Right atrium auricular region (tissue), 2 donors: ENCODE data around the gene TTC34. TPM values are rescaled to one million over a fixed set of nuclear protein-coding genes. Genes with fewer than 3 reads are reported as not detected.

Experiments used
- DNase-seq: peaks from one replicate; pipeline ENCODE4 v3.0.0-alpha.2; 2019; ENCODE audit warnings: low spot score
- H3K27ac ChIP-seq, 2 donors: fragments of 200-600 bp; sonication (generic); 1 replicate in 1 of 2; 2 replicates in 1 of 2; pipeline ENCODE4 v1.5.1; 2016 to 2019
- H3K27me3 ChIP-seq, 2 donors: fragments of 200-600 bp; sonication (generic); one replicate each; pipeline versions ENCODE4 v1.5.1 to v1.6.0; 2017 to 2019
- H3K36me3 ChIP-seq: fragments of 200-600 bp; sonication (generic); one replicate; pipeline ENCODE4 v1.5.1; 2016
- H3K4me1 ChIP-seq, 2 donors: fragments of 200-600 bp; sonication (generic); one replicate each; pipeline versions ENCODE4 v1.5.1 to v1.6.0; 2017 to 2019
- H3K4me3 ChIP-seq, 2 donors: fragments of 200-600 bp; sonication (generic); 1 replicate in 1 of 2; 2 replicates in 1 of 2; pipeline ENCODE4 v1.5.1; 2017 to 2019; ENCODE audit warnings: mild to moderate bottlenecking in 1 of 2, moderate library complexity in 1 of 2
- H3K9me3 ChIP-seq, 2 donors: fragments of 200-600 bp; sonication (generic); one replicate each; pipeline ENCODE4 v1.5.1; 2019
- total RNA-seq, 2 donors: library from RNA; depleted of rRNA; stranded (reverse); fragments of >200 nt; gene quantifications; one replicate each; pipeline ENCODE4 v1.1.0, GENCODE V29; 2016
- TF ChIP-seq, protein P1 (sequence below), 2 donors: fragments of 200-600 bp; sonication (generic); IDR thresholded peaks; one replicate each; pipeline ENCODE4 v1.5.1; 2019; ENCODE audit warnings: antibody characterized with exemption in 2 of 2

TTC34 gene
- total RNA-seq, 2 donors from 2014 or later = 0.08 to 0.11 TPM

- TF ChIP-seq, protein P1, sequence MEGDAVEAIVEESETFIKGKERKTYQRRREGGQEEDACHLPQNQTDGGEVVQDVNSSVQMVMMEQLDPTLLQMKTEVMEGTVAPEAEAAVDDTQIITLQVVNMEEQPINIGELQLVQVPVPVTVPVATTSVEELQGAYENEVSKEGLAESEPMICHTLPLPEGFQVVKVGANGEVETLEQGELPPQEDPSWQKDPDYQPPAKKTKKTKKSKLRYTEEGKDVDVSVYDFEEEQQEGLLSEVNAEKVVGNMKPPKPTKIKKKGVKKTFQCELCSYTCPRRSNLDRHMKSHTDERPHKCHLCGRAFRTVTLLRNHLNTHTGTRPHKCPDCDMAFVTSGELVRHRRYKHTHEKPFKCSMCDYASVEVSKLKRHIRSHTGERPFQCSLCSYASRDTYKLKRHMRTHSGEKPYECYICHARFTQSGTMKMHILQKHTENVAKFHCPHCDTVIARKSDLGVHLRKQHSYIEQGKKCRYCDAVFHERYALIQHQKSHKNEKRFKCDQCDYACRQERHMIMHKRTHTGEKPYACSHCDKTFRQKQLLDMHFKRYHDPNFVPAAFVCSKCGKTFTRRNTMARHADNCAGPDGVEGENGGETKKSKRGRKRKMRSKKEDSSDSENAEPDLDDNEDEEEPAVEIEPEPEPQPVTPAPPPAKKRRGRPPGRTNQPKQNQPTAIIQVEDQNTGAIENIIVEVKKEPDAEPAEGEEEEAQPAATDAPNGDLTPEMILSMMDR (IDR thresholded peaks at IDR 0.05) = no peak
- Histone ChIP-seq H3K27me3 (no peaks in the 10 kb centered on the region), H3K4me1 (peaks cover 0 to 16% of the 10 kb centered on the region in 2 donors), H3K27ac (no peak overlapping the region), H3K4me3 (no peak overlapping the region), H3K9me3 (peaks cover 0 to 20% of the 10 kb centered on the region in 2 donors), H3K36me3 (no peaks in the 10 kb centered on the region)
- DNase-seq = no peak
These were observed 205.5 kb downstream of the TTC34 start for GRCh38 chr1:2595812-2596529.

GRCh38 chr1:2595261-2595811, 206.2 kb downstream of the TTC34 start:
- Histone ChIP-seq H3K27me3 (no peaks in the 10 kb centered on the region), H3K9me3 (peaks cover 0 to 16% of the 10 kb centered on the region in 2 donors)
- TF ChIP-seq, protein P1 (IDR thresholded peaks at IDR 0.05) = no peak

DNA sequence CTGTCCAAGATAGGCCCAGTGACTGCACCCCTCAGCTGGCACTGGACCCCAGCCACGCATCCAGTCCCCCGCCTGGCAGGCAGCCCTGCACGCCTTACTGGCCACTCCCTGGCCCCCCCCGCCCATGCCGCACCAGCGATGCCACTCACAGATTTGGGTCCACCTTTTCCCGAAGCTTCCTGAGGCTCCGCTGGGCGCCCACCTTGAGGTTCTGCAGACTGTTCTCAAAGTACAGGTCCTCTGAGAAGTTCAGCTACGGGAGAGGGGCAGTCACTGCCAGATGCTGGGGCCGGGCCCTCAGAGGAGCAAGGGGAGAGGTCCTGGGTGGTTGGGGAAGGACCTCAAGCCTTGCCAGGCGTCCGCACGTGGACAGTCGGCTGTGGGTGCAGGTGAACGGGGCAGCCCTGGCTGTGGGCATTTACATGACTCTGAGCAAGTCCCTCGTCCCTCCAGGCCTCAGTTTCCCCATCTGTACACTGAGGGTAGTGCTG, 206.8 kb downstream of the TTC34 start:
- Histone ChIP-seq H3K27ac (no peak overlapping the region), H3K4me3 (no peak overlapping the region), H3K27me3 (no peaks in the 10 kb centered on the region), H3K4me1 (peaks cover 0 to 16% of the 10 kb centered on the region in 2 donors), H3K36me3 (no peaks in the 10 kb centered on the region), H3K9me3 (peaks cover 0 to 11% of the 10 kb centered on the region in 2 donors)
- DNase-seq = no peak
- TF ChIP-seq, protein P1 (IDR thresholded peaks at IDR 0.05) = no peak

More at GRCh38 chr1:2595261-2595811, 206.2 kb downstream of the TTC34 start:
- no peak overlapping the region for H3K27ac ChIP-seq
- no peaks in the 10 kb centered on the region for H3K36me3 ChIP-seq
- no peak for DNase-seq
- no peak overlapping the region for H3K4me3 ChIP-seq
- peaks cover 0 to 16% of the 10 kb centered on the region in 2 donors for H3K4me1 ChIP-seq

DNA sequence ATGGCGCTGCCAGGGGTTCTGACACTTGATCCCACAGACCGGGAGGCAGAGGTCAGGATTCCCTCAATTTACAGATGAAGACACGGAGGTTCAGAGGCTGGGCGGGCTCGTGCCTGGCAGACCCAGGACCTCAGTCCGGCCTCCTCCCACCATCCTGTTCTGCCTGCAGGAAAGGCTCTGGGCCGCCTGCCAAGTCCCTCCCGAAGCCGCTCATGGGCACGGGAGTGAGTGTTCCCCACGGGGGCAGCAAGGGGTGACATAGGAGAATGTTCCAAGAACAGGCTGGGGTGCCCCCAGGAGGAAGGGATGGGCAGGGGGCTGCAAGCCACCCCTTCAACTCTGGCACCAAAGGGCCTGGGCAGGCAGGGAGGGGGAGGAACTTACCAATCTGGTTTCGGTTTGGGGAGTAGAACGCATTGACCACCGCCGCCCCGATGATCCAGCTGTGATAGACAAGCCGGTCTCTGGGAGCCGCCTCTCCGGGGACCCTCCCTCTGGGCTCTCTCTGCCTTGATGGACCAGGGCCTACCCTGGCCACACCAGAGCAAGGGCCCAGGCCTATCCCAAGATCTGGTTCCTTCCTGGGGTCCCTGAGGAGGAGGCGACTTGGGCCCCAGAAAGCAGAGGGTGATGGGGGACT, 207.4 kb downstream of the TTC34 start:
- Histone ChIP-seq H3K27ac (no peak overlapping the region), H3K9me3 (peaks cover 0 to 8% of the 10 kb centered on the region in 2 donors), H3K36me3 (no peaks in the 10 kb centered on the region), H3K4me1 (peaks cover 0 to 16% of the 10 kb centered on the region in 2 donors), H3K4me3 (peak overlapping the region in 1 of 2 donors; percentile 38), H3K27me3 (no peaks in the 10 kb centered on the region)
- TF ChIP-seq, protein P1 (IDR thresholded peaks at IDR 0.05) = no peak
- no peak for DNase-seq

DNA sequence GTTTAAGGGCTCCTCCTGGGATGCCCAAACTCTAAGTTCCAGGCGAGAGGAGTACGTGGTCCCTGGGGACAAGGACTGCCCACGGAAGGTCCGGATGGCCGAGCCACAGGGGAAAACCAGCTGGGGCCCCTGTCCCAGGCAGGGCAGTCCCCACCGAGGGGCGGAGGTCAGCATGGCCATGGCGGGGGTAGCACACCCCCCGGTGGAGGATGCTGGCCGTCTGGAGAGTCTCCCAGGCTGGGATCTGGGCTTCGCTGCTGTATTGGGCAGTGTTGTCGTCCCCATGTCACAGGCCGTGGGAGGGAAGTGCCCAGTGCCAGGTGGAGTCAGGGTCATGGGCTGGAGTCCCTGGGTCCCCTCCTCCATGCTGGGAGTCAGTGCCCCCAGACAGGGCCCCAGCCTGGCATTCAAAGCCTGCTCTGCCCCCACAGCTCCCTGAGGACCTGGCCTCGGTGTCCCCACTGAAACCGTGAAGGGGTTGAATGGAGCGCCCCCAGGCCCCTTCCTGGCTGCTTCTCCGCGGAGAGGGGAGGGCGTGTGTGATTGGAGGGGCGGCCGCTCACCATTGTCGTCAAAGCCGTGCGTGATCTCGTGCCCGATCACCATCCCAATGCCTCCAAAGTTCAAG, 208.1 kb downstream of the TTC34 start:
- no peak for DNase-seq
- H3K27me3 ChIP-seq = no peaks in the 10 kb centered on the region
- TF ChIP-seq, protein P1 (IDR thresholded peaks at IDR 0.05) = no peak
- H3K9me3 ChIP-seq = peaks cover 0 to under 1% of the 10 kb centered on the region in 2 donors
- H3K36me3 ChIP-seq = no peaks in the 10 kb centered on the region
- no peak overlapping the region for H3K27ac ChIP-seq
- H3K4me3 ChIP-seq = peak overlapping the region in 1 of 2 donors; percentile 38
- H3K4me1 ChIP-seq = peaks cover 0 to 16% of the 10 kb centered on the region in 2 donors
